Measurements from ENCODE around the gene CRACR2B. TPM values are rescaled to one million over a fixed set of nuclear protein-coding genes. Genes with fewer than 3 reads are reported as not detected.

CRACR2B gene
- total and polyA plus RNA-seq, 2 of the 13 experiments (the other 11 are each of a cell fraction or from before 2014, with no cell fraction given) = 14.9 to 21.0 TPM

- TF ChIP-seq ZNF562 (CRISPR knock-in tag; IDR thresholded peaks at IDR 0.05; ENCODE audit: borderline replicate concordance) (no peak), ZBTB44 (CRISPR knock-in tag; IDR thresholded peaks at IDR 0.05) (no peak), ZNF629 (CRISPR knock-in tag; conservative IDR thresholded peaks at IDR 0.05) (no peak; the same call in 1 of the 2 replicates), CEBPZ (IDR thresholded peaks at IDR 0.05; ENCODE audit: low read length) (no peak), BRF2 (CRISPR knock-in tag; IDR thresholded peaks at IDR 0.05) (no peak), SMYD3 (CRISPR knock-in tag; IDR thresholded peaks at IDR 0.05) (no peak), ZNF710 (CRISPR knock-in tag; IDR thresholded peaks at IDR 0.05; ENCODE audit: borderline replicate concordance) (no peak; the same call in 1 of the 2 replicates), NCOA2 (CRISPR knock-in tag; IDR thresholded peaks at IDR 0.05) (peak; percentile 19; the same call in 1 of the 2 replicates), ZBTB46 (CRISPR knock-in tag; IDR thresholded peaks at IDR 0.05; ENCODE audit: borderline replicate concordance) (no peak), ELF4 (CRISPR knock-in tag; IDR thresholded peaks at IDR 0.05; ENCODE audit: borderline replicate concordance) (no peak), ARNT2 (CRISPR knock-in tag; IDR thresholded peaks at IDR 0.05; ENCODE audit: low read depth) (no peak), ZNF576 (CRISPR knock-in tag; IDR thresholded peaks at IDR 0.05) (no peak), ARID3A (IDR thresholded peaks at IDR 0.05; ENCODE audit: low read depth, low read length) (no peak), THAP8 (CRISPR knock-in tag; IDR thresholded peaks at IDR 0.05; ENCODE audit: borderline replicate concordance) (no peak)
Observed at GRCh38 chr11:838441-839279, 10.9 kb downstream of the CRACR2B start (continued).

All from HepG2 (cell line).